IPS-NIHi7 (cell line): Measurements from ENCODE around the gene ZNF541.

Source experiments
- DNase-seq: peaks from one replicate; pipeline ENCODE4 v3.0.0; 2012; ENCODE audit warnings: mixed read lengths; ENCODE audit errors: extremely low spot score

The ZNF541 gene

DNA sequence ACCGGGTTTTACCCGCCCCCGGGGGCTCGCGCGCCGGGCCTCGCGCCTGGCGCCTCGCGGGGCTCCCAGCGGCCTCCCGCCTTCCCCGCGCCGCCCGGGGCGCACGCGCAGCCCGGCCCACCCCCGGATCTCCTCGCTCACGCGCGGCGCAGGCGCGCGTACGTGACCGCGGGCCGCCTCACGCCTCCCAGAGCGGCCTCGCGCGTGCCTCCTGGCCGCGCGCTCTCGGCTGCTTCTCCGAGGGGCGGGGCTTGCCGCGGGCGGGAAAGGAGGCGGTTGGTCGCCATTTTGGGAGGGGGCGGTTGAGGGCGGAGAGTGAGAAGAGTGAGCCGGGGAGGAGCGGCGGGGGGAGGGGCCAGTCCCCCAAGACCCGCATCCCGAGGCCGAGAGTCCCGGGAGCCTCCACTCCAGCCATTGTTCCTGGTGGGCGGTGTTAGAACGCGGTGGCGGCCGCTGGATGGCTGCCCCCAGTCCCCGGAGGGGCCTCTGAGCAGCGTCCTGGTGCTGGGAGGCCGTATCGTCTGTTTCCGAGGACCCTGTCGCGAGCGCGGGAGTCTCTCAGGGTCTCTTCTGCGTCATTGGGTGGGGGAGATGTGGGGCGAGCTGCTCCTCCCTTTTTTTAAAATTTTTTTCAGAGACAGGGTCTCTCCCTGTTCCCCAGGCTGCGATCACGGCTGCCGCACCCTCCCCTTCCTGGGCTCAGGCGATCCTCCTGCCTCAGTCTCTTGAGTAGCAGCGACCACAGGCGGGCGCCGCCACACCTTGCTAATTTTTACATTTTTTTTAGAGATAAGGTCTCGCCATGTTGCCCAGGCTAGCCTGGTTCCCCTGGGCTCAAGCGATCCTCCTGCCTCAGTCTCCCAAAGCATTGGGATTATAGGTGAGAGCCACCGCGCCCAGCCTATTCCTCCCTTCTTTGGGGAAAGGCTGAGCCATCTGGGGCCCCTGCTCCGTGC lies at the start of gene ZNF541:
Gene ZNF541 (minus strand): TSS at position 78 of the 956 bp plus-strand sequence. CDS start 17,292 bp downstream, outside the sequence.
- DNase-seq, result no peak

- peak; percentile 58 for DNase-seq
Observed at GRCh38 chr19:47619763-47620162, 46.8 kb upstream of the ZNF541 start.

- DNase-seq, result no peak
Observed at GRCh38 chr19:47618771-47619170, 45.8 kb upstream of the ZNF541 start.

- no peak for DNase-seq
Observed at GRCh38 chr19:47615714-47616113, 42.8 kb upstream of the ZNF541 start.

GRCh38 chr19:47615230-47615629 lies 42.3 kb upstream of the ZNF541 start:
- DNase-seq, result no peak

DNA sequence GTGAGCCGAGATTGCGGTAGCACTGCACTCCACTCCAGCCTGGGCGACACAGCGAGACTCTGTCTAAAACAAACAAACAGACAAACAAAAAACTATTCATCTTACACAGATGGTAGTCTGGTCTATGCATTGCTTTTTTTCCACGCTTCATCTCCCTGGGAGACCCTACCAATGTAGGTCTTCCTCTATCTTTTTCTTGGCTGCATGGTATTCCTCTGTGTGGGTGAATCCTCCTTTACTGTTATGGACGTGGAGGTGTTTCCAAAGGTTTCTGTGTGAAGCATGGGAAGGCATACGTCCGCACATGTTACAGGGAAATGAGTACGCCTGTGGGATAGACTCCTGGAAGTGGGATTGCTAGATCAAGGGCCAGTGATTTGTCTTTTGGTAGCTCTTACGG lies 41.6 kb upstream of the ZNF541 start:
- no peak for DNase-seq

DNA sequence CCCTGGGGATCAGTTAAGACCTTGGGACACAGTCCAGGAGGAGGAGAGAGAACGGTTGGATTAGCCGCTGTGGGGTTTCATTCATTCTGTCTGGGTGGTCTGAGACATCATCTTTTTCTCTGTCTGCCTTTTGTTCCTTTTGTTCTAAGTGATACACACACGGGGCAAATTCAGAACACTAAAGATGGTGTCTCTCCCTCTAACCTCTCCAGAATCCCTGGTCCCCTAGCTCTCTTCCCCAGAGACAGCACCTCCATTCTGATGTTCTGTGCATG lies 41.0 kb upstream of the ZNF541 start:
- no peak for DNase-seq

DNA sequence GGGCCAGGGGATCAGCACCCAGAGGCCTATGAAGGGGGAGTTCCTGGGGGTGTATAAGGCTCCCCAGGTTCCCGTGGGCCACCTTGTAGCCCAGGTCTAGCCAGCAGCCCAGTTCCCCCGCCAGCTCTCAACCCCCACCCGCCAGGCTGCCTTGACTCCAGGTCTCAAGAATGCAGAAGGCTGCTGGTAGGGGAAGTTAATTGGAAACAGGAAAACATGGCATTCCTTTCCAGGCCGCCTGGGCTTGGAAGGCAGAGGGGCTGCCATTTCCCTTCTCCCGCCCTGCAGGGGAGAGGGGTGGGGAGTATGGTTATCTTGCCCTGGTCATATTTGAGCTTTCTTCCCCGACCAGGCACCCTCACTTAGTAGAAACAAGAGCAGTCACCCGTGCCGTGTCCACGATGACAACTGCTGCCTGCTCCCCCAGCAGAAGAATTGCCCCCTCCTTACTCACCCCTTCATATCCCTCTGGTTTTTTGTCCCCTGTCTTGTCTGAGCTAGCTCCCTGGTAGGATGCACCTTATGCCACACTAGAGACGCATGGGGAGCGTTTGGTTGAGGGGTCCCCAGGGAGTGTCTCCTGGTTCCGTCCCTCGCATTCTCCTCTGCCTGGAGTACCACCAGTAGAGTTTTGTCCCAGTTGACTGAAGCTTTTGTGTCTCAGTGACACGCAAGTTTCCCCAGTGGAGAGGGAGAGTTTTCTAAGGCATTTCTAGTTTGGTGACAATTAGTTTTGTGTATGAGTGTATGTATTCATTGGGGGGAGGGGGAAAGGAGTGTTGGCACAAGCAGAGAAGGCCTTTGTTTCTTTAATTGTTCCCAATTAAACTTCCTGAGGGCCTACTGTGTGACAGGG lies 40.4 kb upstream of the ZNF541 start:
- peak; percentile 74 for DNase-seq

- DNase-seq, result no peak
Observed at GRCh38 chr19:47610902-47611301, 38.0 kb upstream of the ZNF541 start.

DNA sequence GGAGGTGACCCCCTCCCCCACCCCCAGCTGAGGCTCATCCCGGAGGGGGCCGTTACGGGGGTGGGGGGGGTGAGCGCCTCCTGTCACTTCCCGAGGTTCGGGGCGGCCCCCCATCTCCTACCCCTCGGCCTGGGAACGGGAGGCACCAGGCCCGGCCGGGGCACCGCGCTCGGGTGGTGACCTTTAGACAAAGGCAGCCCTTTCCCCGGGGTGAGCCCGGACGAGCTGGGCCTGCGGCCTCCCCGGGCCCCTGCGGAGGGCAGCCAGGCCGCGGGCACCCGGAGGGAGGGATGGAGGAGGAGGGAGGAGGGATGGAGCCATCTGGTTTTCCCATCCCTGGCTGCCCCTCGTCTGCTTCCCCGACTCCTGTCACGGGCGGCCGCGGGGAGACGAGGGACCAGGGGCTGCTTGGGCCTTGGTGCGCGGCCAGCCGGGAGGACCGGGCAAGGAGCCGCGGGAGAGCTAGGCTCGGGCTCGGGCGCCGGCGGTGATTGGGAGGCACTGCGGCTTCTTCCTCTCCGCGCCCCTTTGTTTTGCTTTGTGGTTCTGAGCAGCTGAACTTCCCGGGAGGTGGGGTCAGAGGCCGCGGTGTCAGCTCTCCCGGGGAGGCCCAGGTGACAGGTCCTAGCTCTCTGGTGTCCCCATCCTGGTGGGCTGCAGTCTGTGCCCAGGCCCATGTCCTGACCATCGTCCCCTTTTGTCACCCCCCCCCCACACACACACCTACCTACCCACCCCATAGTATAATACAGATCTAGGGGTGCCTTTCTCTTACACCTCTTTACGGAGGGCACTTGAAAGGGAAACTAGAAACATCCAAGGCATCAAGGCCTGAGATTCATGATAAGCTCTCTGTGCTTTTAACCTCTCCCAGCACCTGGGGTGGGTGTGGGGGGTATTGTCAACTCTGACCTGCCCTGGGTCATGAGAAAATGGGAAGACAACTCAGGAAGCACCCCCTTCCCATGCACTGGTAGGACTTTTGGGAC lies 37.3 kb upstream of the ZNF541 start:
- DNase-seq, result no peak

- peak; percentile 77 for DNase-seq
Observed at GRCh38 chr19:47608969-47609905, 36.3 kb upstream of the ZNF541 start, which contains the start of gene BICRA. Gene BICRA (plus strand): TSS chr19:47609134. CDS start chr19:47673575, 64,441 bp downstream.

GRCh38 chr19:47608074-47608918 lies 35.3 kb upstream of the ZNF541 start:
- peak; percentile 94 for DNase-seq

DNA sequence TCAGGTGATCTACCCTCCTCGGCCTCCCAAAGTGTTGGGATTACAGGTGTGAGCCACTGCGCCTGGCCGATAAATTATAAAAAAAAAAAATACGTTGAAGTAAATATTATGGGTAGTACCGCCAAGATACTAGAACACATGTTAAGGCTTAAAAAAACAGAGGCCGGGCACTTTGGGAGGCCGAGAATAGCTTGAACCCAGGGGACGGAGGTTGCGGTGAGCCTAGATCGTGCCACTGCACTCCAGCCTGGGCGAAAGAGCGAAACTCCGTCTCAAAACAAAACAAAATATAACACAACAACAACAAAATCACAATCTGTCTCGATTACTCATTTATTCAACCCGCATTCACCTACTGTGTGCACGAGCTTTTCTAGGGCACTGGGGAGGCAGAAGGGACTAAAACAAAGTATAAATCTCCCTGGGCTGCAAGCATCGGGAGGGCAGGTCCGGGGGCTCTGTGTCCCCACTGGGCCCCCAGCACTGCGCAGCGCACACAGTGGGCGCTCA lies 34.7 kb upstream of the ZNF541 start:
- no peak for DNase-seq

- DNase-seq, result no peak
Observed at GRCh38 chr19:47603706-47604565, 31.0 kb upstream of the ZNF541 start.

GRCh38 chr19:47601180-47601904 lies 28.4 kb upstream of the ZNF541 start:
- no peak for DNase-seq

DNA sequence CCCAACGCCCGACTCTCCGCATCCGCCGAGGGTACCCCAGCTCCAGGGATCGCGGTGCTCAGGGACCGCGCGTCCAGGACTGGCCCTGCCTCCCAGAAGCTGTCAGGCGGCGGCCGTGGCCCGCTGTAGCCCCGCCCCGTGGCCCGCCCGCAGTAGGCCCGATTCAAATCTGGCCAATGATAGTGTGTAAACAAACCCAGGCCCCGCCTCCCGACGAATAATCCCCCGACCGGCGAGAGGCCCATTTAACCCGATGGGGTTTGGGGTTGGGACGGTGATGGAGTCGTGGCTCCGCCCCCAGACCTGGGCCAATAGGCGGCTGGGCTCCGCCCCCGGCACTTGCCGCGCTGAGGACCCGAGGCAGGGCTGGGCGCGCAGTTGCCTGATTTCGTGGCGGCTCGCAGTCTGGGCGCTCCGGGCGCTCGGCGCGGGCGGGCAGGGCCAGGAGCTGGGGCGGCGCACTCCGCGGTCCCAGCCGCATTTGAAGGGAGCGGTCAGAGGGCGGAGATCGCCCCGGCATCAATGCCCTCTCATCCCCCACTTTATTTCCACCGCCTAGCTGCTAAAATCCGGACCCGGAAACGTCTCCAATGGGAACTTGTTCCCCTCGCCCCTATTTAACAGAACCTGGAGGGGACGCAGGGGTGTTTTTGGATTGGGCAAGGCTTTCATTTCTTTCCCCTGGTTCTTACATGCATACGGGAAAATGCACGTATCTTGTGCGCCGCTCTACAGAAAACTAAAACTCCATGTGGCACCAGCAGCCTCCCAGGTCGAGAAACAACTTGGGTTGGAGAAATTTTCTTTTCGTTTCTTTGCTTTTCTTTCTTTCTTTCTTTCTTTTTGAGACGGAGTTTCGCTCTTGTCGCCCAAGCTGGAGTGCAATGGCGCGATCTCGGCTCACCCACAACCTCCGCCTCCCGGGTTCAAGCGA lies 27.6 kb upstream of the ZNF541 start:
- peak; percentile 99 for DNase-seq
